Measurements from ENCODE around the gene FCGR2B. TPM values are rescaled to one million over a fixed set of nuclear protein-coding genes. Genes with fewer than 3 reads are reported as not detected.
"Not testable (repeated sequence)": the region's sequence is repeated elsewhere in the genome, so short reads cannot be mapped to it uniquely, and the experiment has no call there.

Gene FCGR2B
- not detected for polyA plus RNA-seq (2012; ENCODE audit: insufficient read depth, insufficient read length, low read depth)

- H3K4me3 ChIP-seq (ENCODE audit: low read depth, low read length); H3K4me1 ChIP-seq; DNase-seq; H3K27me3 ChIP-seq; H3K9me3 ChIP-seq; H3K36me3 ChIP-seq: not testable (repeated sequence)
Measured at GRCh38 chr1:161662684-161663339, at the start of gene FCGR2B. FCGR2B (plus strand) TSS chr1:161663143; CDS start chr1:161663242, 99 bp downstream.

- H3K4me3 ChIP-seq (ENCODE audit: low read depth, low read length); DNase-seq; H3K4me1 ChIP-seq; H3K27me3 ChIP-seq; H3K36me3 ChIP-seq; H3K9me3 ChIP-seq: not testable (repeated sequence)
Measured at GRCh38 chr1:161616417-161616816, 46.5 kb upstream of the FCGR2B start.

DNA sequence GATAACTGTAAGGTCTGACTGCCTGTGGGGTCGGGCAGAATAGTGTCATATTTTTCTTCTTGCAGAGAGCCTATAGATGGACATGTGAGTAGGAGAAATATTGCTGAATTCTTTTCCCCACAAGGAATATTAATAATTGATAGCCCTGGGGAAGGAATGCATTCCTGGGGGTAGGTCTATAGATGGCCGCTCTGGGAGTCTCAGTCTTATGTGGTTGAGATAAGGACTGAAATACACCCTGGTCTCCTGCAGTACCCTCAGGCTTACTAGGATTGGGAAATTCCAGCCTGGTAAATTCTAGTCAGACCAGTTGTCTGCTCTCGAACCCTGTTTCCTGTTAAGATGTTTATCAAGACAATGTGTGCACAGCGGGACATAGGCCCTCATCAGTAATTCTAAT is 44.4 kb upstream of the FCGR2B start:
- H3K4me3 ChIP-seq (ENCODE audit: low read depth, low read length); H3K36me3 ChIP-seq; H3K9me3 ChIP-seq; H3K27me3 ChIP-seq; H3K4me1 ChIP-seq; DNase-seq: not testable (repeated sequence)

DNA sequence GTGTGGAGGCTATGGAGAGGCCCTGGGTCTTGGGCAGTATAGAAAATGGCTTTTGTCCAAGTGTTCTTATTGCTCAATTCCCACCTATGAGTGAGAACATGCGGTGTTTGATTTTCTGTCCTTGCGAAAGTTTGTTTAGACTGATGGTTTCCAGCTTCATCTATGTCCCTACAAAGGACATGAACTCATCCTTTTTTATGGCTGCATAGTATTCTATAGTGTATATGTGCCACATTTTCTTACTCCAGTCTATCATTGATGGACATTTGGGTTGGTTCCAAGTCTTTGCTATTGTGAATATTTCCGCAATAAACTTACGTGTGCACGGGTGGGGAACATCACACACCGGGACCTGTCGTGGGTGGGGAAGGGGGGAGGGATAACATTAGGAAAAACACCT is 42.5 kb upstream of the FCGR2B start:
- not testable (repeated sequence) for H3K36me3 ChIP-seq; H3K4me1 ChIP-seq; DNase-seq; H3K27me3 ChIP-seq; H3K4me3 ChIP-seq (ENCODE audit: low read depth, low read length); H3K9me3 ChIP-seq

GRCh38 chr1:161621181-161622000 is 41.6 kb upstream of the FCGR2B start:
- DNase-seq = peak; percentile 54
- not testable (repeated sequence) for H3K4me1 ChIP-seq, H3K27me3 ChIP-seq, H3K9me3 ChIP-seq, H3K36me3 ChIP-seq
- peak overlapping the region; percentile 57 for H3K4me3 ChIP-seq (ENCODE audit: low read depth, low read length)

GRCh38 chr1:161622054-161622453 is 40.9 kb upstream of the FCGR2B start:
- not testable (repeated sequence) for H3K27me3 ChIP-seq, H3K4me1 ChIP-seq, H3K9me3 ChIP-seq, H3K36me3 ChIP-seq, DNase-seq
- H3K4me3 ChIP-seq (ENCODE audit: low read depth, low read length) = peak overlapping the region; percentile 57; the same call in 1 of the 2 replicates

GRCh38 chr1:161623401-161624051 is 39.4 kb upstream of the FCGR2B start:
- not testable (repeated sequence) for H3K36me3 ChIP-seq; H3K27me3 ChIP-seq; H3K4me3 ChIP-seq (ENCODE audit: low read depth, low read length); DNase-seq; H3K9me3 ChIP-seq; H3K4me1 ChIP-seq

DNA sequence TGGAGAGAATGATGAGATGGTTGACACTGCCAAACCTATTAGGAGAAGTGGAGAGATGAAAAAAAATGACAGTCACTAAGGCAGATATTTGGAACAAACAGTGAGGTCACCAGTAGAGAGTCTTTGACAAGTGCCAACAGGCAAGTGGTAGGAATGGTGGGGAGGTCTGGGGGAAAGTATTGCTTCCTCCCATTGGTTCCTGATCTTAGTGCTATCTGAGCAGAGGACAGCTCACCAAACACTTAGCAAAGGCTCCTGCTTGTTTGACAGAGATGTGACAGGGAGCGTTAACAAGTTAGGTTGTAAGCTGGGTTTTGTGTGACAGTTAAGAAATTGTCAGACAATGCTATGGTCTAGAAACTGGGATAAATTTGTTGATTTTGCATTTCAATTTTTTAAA is 38.3 kb upstream of the FCGR2B start:
- H3K4me3 ChIP-seq (ENCODE audit: low read depth, low read length); H3K27me3 ChIP-seq; H3K4me1 ChIP-seq; H3K36me3 ChIP-seq; DNase-seq; H3K9me3 ChIP-seq: not testable (repeated sequence)

GRCh38 chr1:161626445-161627146 is 36.3 kb upstream of the FCGR2B start:
- not testable (repeated sequence) for H3K4me1 ChIP-seq; H3K4me3 ChIP-seq (ENCODE audit: low read depth, low read length); H3K36me3 ChIP-seq; DNase-seq; H3K27me3 ChIP-seq; H3K9me3 ChIP-seq

DNA sequence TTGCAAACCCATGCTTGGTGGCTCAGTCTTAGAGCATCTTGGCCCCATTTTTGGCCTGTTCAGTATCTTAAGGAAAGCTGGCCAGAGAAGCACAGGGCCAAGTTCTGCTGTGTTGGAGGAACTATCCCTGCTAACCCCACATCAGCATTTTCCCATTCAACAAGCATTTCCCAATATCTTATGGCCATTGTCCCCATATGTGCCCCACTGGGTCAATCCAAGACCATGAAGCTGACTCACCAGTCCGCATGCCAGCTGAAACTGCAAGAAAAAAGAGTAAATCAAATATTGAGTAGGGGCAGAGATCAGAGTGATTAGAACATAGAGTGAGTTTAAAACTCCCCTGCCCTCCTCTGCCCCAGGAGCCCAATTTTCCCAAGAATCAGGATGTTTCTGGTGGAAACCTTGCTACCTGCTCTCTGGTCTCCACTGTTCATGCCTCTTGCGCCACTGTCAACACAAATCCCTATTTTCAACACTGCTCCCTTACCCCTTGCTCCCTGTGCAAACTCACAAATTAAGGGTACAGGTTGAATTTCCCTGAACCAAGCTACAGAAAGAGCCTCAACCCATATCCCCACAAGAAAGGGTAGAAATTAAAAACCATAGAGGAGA is 32.7 kb upstream of the FCGR2B start:
- H3K4me3 ChIP-seq (ENCODE audit: low read depth, low read length); H3K27me3 ChIP-seq; H3K36me3 ChIP-seq; H3K9me3 ChIP-seq; H3K4me1 ChIP-seq; DNase-seq: not testable (repeated sequence)

GRCh38 chr1:161631076-161631475 is 31.9 kb upstream of the FCGR2B start, which contains the start of gene FCGR3B:
FCGR3B (minus strand) TSS chr1:161631176; CDS start chr1:161631094, 82 bp downstream.
- no peak for DNase-seq
- no peaks in the 10 kb centered on the region for H3K4me1 ChIP-seq
- no peaks in the 10 kb centered on the region for H3K9me3 ChIP-seq
- no peaks in the 10 kb centered on the region for H3K27me3 ChIP-seq
- TF ChIP-seq, protein P1, sequence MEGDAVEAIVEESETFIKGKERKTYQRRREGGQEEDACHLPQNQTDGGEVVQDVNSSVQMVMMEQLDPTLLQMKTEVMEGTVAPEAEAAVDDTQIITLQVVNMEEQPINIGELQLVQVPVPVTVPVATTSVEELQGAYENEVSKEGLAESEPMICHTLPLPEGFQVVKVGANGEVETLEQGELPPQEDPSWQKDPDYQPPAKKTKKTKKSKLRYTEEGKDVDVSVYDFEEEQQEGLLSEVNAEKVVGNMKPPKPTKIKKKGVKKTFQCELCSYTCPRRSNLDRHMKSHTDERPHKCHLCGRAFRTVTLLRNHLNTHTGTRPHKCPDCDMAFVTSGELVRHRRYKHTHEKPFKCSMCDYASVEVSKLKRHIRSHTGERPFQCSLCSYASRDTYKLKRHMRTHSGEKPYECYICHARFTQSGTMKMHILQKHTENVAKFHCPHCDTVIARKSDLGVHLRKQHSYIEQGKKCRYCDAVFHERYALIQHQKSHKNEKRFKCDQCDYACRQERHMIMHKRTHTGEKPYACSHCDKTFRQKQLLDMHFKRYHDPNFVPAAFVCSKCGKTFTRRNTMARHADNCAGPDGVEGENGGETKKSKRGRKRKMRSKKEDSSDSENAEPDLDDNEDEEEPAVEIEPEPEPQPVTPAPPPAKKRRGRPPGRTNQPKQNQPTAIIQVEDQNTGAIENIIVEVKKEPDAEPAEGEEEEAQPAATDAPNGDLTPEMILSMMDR (IDR thresholded peaks at IDR 0.05; ENCODE audit: low read depth, low read length) = no peak
- H3K4me3 ChIP-seq (ENCODE audit: low read depth, low read length) = no peak within 1 kb of the TSS
- no peaks in the 10 kb centered on the region for H3K36me3 ChIP-seq

DNA sequence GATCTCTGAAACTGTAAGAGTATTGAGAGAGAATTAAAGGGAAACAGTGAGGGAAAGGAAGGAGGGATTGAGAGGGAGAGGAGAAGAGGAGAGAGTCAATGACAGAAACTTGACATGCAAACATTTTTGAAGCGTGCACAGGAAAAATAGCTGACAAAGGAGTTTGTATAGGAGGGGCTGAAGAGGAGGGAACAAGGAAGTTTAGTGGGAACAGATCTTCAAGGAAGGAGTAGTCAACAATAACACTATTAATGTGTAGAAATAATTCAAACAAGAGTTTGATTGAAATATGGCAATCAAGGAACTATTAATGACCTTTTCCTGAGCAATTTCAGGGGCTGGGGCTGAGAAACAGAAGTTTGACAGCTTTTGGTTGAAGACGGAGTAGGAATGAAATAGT is 27.9 kb upstream of the FCGR2B start:
- not testable (repeated sequence) for H3K4me3 ChIP-seq (ENCODE audit: low read depth, low read length); H3K36me3 ChIP-seq; H3K4me1 ChIP-seq; DNase-seq; H3K9me3 ChIP-seq; H3K27me3 ChIP-seq

GRCh38 chr1:161636189-161636782 is 26.7 kb upstream of the FCGR2B start:
- H3K36me3 ChIP-seq; H3K9me3 ChIP-seq; DNase-seq; H3K4me1 ChIP-seq; H3K27me3 ChIP-seq; H3K4me3 ChIP-seq (ENCODE audit: low read depth, low read length): not testable (repeated sequence)

Data from BE2C (cell line).